Erythroblast (primary cell): ENCODE data around the gene ASGR2.

Experiments used
- GATA1 ChIP-seq: IDR thresholded peaks from 2 replicates; pipeline ENCODE4 v1.6.1; 2011; ENCODE audit warnings: low read depth, mild to moderate bottlenecking, control low read depth, low read length, moderate library complexity
- POLR2A ChIP-seq: IDR thresholded peaks from 2 replicates; pipeline ENCODE4 v1.6.1; 2011; ENCODE audit warnings: mild to moderate bottlenecking, low read length

DNA sequence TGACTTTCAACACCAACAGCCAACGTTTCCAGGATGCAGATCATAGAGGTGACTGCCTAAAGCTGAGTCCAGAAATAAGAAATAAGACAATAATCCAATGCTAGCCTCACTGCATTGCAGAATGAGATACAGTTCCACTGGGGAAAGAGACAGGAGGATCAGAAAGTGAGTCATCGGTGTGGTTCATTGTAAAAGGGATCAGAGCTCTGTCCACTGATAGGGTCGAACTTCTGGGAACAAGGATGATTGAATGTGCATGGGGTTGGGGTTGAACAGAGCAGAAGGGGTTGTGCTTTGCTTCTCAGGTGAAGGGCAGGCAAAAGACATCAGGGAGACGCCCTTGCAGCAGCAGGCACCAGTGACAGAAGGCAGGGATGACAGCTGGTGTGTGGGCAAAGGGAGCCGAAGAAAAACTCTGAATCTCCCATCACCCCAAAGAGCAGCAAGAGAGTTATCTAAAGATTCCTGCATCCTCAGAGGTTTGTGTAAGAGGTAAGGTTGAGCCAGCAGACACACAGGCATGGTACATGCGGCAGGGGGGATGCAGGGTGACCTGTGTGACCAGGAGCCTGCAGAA is 51.0 kb downstream of the ASGR2 start:
- no peak for TF ChIP-seq POLR2A
- TF ChIP-seq GATA1: no peak
